Suprapubic skin (tissue), 4 donors: Measurements from ENCODE around the gene KRT15. TPM values are rescaled to one million over a fixed set of nuclear protein-coding genes. Genes with fewer than 3 reads are reported as not detected.

Experiments used
- DNase-seq, 2 donors: peaks; one replicate each; pipeline ENCODE4 v3.0.0-alpha.2; 2019; ENCODE audit warnings: low spot score in 2 of 2
- H3K27ac ChIP-seq: fragments of 200-600 bp; sonication (generic); one replicate; pipeline ENCODE4 v1.5.1; 2019
- H3K27me3 ChIP-seq: fragments of 200-600 bp; sonication (generic); one replicate; pipeline ENCODE4 v1.5.1; 2019
- H3K36me3 ChIP-seq: fragments of 200-600 bp; sonication (generic); one replicate; pipeline ENCODE4 v1.5.1; 2019
- H3K4me1 ChIP-seq: fragments of 200-600 bp; sonication (generic); one replicate; pipeline ENCODE4 v1.5.1; 2019
- H3K4me3 ChIP-seq: fragments of 200-600 bp; sonication (generic); one replicate; pipeline ENCODE4 v1.5.1; 2019; ENCODE audit warnings: mild to moderate bottlenecking
- H3K9me3 ChIP-seq: fragments of 200-600 bp; sonication (generic); one replicate; pipeline ENCODE4 v1.5.1; 2019
- EP300 ChIP-seq: sonication (generic); formaldehyde crosslinking; IDR thresholded peaks from one replicate; pipeline ENCODE4 v1.6.1; 2017; ENCODE audit warnings: antibody characterized with exemption
- POLR2A ChIP-seq, 2 donors: fragments of 450-650 bp; IDR thresholded peaks; one replicate each; pipeline ENCODE4 v1.6.1; 2017; ENCODE audit warnings: antibody characterized with exemption in 2 of 2, mild to moderate bottlenecking in 2 of 2, moderate library complexity in 2 of 2
- POLR2AphosphoS5 ChIP-seq, 3 donors: sonication (generic); formaldehyde crosslinking; IDR thresholded peaks; one replicate each; pipeline ENCODE4 v1.6.1; 2017; ENCODE audit warnings: antibody characterized with exemption in 3 of 3
- WGBS: methylation state at CpG from one replicate; pipeline ENCODE4 v1.1.5; 2018; 5-methylcytosine and 5-hydroxymethylcytosine counted together
- total RNA-seq, 4 donors: library from RNA; depleted of rRNA; stranded (reverse); fragments of >200 nt; gene quantifications; one replicate each; pipeline ENCODE4 v1.1.0, GENCODE V29; 2016
- TF ChIP-seq, protein P1 (sequence below), 2 donors: fragments of 200-600 bp in 1 of 2; fragments of 450-650 bp in 1 of 2; sonication (generic) in 1 of 2; IDR thresholded peaks; one replicate each; pipeline ENCODE4 v1.5.1; 2016 to 2019; ENCODE audit warnings: antibody characterized with exemption in 2 of 2, mild to moderate bottlenecking in 1 of 2, moderate library complexity in 1 of 2

Gene KRT15
- total RNA-seq: 1,000 to 10,000 TPM in 3 of 4 donors, 100 to 1,000 TPM in 1; 690 to 2,507 (median 1,431) TPM

DNA sequence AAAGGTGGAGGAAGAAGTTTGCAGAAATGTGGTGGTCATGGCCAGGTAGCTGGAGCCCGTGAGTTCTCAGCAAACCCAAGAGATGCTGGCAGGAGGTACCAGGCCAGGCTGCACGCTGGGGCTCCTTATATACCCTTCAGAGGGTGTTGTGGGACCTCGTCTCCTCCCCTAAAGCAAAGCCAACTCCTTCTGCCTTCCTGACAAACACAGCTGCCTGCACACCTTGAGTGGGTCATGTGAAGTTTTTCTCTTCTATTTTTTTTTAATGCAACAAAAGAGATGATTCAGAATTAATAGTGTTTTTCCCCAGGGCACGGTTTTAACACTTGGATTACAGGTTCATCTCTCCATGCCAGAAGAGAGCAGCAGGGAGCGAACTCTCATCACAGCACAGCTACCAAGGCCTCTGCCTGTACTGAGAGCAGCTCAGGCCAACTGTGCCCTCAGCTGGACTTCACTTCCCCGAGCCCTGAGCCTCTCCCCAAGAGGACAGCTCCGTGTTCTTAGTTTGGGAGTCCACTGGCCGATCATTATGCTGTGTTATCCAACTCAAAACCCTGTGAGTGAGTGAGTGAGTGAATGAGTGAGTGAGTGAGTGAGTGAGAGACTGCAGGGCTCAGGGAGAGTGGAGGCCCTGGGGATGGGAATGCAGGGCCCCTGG is at the start of gene KRT15:
KRT15 (minus strand) TSS at position 102 of the 661 bp plus-strand sequence; CDS start at position 39, 63 bp downstream.
- H3K27ac ChIP-seq: peak within 1 kb of the TSS; percentile 32

DNA sequence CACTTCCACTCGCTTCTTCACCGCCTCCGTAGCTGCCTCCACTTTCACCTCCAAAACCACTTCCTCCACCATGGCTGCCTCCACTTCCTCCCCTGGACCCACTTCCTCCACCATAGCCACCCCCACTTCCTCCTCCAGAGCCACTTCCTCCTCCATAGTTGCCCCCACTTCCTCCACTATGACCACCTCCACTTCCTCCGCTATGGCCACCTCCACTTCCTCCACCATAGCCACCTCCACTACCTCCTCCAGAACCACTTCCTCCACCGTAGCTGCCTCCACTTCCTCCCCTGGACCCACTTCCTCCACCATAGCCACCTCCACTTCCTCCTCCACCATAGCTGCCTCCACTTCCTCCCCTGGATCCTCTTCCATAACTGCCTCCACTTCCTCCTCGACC is 48.6 kb upstream of the KRT15 start:
- DNase-seq: no peak
- Histone ChIP-seq H3K36me3 (no peaks in the 10 kb centered on the region), H3K27ac (no peak overlapping the region), H3K4me1 (no peaks in the 10 kb centered on the region), H3K27me3 (peaks cover 11% of the 10 kb centered on the region), H3K4me3 (no peak overlapping the region), H3K9me3 (no peaks in the 10 kb centered on the region)
- TF ChIP-seq POLR2AphosphoS5 (IDR thresholded peaks at IDR 0.05) (no peak), POLR2A (IDR thresholded peaks at IDR 0.05) (no peak), EP300 (no peak)
- 87% methylated on average over 6 of the region's 6 CpGs for WGBS

More for the DNA sequence above, at the start of gene KRT15:
- DNase-seq: no peak
- Histone ChIP-seq H3K9me3 (no peaks in the 10 kb centered on the region), H3K36me3 (no peaks in the 10 kb centered on the region), H3K27me3 (peaks cover 23% of the 10 kb centered on the region), H3K4me3 (peak within 1 kb of the TSS; percentile 42), H3K4me1 (peaks cover 32% of the 10 kb centered on the region)
- 36% methylated on average over 8 of the region's 8 CpGs for WGBS
- TF ChIP-seq POLR2A (IDR thresholded peaks at IDR 0.05): peak in 1 of 2 donors; percentile 35
- TF ChIP-seq, protein P1, sequence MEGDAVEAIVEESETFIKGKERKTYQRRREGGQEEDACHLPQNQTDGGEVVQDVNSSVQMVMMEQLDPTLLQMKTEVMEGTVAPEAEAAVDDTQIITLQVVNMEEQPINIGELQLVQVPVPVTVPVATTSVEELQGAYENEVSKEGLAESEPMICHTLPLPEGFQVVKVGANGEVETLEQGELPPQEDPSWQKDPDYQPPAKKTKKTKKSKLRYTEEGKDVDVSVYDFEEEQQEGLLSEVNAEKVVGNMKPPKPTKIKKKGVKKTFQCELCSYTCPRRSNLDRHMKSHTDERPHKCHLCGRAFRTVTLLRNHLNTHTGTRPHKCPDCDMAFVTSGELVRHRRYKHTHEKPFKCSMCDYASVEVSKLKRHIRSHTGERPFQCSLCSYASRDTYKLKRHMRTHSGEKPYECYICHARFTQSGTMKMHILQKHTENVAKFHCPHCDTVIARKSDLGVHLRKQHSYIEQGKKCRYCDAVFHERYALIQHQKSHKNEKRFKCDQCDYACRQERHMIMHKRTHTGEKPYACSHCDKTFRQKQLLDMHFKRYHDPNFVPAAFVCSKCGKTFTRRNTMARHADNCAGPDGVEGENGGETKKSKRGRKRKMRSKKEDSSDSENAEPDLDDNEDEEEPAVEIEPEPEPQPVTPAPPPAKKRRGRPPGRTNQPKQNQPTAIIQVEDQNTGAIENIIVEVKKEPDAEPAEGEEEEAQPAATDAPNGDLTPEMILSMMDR (IDR thresholded peaks at IDR 0.05): no peak

DNA sequence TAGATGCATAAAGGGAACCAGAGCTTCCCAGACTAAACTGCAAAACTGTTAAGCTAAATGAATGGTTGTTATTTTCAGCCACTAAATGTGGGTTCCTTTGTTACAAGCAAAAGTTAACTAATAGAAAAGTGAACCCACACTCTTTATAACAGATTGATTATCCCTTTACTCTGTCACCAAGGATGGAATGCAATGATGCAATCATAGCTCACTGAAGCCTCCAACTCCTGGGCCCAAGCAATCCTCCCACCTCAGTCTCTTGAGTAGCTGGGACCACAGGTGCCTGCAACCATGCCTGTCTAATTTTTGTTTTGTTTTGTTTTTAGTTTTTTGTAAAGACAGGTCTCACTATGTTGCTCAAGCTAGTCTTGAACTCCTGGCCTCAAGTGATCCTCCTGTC is 46.6 kb upstream of the KRT15 start:
- Histone ChIP-seq H3K27ac (no peak overlapping the region), H3K27me3 (peaks cover 9% of the 10 kb centered on the region), H3K4me1 (no peaks in the 10 kb centered on the region), H3K36me3 (no peaks in the 10 kb centered on the region), H3K9me3 (no peaks in the 10 kb centered on the region), H3K4me3 (no peak overlapping the region)
- no peak for DNase-seq
- no peak for TF ChIP-seq POLR2A (IDR thresholded peaks at IDR 0.05)
- TF ChIP-seq, protein P1 (IDR thresholded peaks at IDR 0.05): no peak
- TF ChIP-seq POLR2AphosphoS5 (IDR thresholded peaks at IDR 0.05): no peak
- TF ChIP-seq EP300: no peak

DNA sequence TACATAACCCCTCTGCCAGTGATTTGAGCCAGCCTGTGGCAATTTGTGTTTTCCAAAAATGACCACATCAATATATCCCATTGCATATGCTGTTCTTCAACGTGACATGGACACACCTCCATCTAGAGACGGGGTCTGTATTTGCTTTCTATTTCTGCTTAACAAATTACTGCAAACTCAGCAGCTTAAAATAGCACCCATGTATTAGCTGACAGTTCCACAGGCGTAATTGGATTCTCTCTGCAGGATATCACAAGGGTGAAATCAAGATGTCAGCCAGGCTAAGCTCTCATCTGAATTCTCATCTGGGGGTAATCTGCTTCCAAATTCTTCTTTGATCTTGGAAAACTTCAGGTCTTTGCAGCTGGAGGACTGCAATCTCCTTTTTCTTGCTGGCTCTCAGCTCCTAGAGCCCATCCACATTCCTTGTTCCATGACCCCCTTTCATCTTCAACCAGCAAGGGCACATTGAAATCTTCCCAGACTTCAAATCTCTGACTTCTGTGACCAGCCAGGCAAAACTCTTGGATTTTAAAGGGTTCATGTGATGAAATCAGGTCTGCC is 45.0 kb upstream of the KRT15 start:
- peaks cover 16% of the 10 kb centered on the region for H3K27me3 ChIP-seq
- 53% methylated on average over 3 of the region's 3 CpGs for WGBS
- H3K4me1 ChIP-seq: no peaks in the 10 kb centered on the region
- H3K36me3 ChIP-seq: no peaks in the 10 kb centered on the region
- no peak overlapping the region for H3K4me3 ChIP-seq
- H3K27ac ChIP-seq: no peak overlapping the region
- TF ChIP-seq POLR2A (IDR thresholded peaks at IDR 0.05): no peak
- TF ChIP-seq, protein P1 (IDR thresholded peaks at IDR 0.05): no peak
- no peak for TF ChIP-seq POLR2AphosphoS5 (IDR thresholded peaks at IDR 0.05)
- no peak for TF ChIP-seq EP300
- no peak for DNase-seq
- no peaks in the 10 kb centered on the region for H3K9me3 ChIP-seq

DNA sequence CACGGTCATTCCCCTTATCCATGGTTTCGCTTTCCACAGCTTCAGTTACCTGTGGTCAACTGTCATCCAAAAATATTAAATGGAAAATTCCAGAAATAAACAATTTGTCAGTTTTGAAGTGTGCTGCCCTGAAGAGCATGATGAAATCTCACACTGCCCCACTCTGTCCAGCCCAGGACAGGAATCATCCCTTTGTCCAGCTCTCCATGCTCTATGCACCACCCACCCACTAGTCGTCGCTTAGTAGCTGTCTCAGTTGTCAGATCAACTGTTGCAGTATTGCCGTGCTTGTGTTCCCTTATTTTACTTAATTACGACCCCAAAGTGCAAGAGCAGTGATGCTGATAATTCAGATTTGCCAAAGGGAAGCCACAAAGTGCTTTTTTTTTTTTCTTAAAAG is 42.9 kb upstream of the KRT15 start:
- Histone ChIP-seq H3K4me1 (no peaks in the 10 kb centered on the region), H3K9me3 (no peaks in the 10 kb centered on the region), H3K36me3 (no peaks in the 10 kb centered on the region), H3K4me3 (no peak overlapping the region), H3K27ac (no peak overlapping the region), H3K27me3 (peaks cover 21% of the 10 kb centered on the region)
- 85% methylated on average over 6 of the region's 6 CpGs for WGBS
- TF ChIP-seq, protein P1 (IDR thresholded peaks at IDR 0.05): no peak
- TF ChIP-seq POLR2A (IDR thresholded peaks at IDR 0.05) (no peak), POLR2AphosphoS5 (IDR thresholded peaks at IDR 0.05) (no peak), EP300 (no peak)
- DNase-seq: no peak
